Measurements from ENCODE around the gene TUBA4A.

TUBA4A gene

DNA sequence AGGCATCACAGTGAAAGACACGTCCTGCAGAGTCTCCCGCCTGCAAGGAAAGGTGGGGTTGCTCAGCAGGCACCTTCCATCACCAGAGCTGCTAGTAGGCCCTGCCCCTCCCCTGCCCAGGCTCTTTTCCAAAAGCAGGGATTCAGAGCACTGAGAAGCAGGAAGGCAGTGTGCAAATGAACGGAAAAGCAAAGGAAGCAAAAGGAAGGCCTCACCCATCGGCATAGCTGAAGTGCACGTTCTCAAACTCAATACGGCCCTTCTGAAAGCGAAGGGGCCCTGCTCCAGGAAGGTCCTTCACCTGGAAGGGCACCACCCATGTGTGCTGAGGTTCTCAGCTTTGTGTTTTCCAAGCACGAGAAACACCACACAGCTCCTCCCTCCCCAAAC, 40.7 kb downstream of the TUBA4A start (continued):
- TF ChIP-seq, protein P1, sequence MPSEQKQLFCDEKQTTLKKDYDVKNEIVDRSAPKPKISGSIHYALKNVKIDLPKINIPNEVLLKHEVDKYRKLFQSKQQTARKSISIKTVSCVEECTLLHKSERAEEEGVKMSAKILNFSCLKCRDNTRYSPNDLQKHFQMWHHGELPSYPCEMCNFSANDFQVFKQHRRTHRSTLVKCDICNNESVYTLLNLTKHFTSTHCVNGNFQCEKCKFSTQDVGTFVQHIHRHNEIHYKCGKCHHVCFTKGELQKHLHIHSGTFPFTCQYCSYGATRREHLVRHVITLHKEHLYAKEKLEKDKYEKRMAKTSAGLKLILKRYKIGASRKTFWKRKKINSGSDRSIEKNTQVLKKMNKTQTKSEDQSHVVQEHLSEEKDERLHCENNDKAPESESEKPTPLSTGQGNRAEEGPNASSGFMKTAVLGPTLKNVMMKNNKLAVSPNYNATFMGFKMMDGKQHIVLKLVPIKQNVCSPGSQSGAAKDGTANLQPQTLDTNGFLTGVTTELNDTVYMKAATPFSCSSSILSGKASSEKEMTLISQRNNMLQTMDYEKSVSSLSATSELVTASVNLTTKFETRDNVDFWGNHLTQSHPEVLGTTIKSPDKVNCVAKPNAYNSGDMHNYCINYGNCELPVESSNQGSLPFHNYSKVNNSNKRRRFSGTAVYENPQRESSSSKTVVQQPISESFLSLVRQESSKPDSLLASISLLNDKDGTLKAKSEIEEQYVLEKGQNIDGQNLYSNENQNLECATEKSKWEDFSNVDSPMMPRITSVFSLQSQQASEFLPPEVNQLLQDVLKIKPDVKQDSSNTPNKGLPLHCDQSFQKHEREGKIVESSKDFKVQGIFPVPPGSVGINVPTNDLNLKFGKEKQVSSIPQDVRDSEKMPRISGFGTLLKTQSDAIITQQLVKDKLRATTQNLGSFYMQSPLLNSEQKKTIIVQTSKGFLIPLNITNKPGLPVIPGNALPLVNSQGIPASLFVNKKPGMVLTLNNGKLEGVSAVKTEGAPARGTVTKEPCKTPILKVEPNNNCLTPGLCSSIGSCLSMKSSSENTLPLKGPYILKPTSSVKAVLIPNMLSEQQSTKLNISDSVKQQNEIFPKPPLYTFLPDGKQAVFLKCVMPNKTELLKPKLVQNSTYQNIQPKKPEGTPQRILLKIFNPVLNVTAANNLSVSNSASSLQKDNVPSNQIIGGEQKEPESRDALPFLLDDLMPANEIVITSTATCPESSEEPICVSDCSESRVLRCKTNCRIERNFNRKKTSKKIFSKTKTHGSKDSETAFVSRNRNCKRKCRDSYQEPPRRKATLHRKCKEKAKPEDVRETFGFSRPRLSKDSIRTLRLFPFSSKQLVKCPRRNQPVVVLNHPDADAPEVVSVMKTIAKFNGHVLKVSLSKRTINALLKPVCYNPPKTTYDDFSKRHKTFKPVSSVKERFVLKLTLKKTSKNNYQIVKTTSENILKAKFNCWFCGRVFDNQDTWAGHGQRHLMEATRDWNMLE (tag by site-specific recombination; conservative IDR thresholded peaks at IDR 0.05; ENCODE audit: low read depth), result no peak
- TF ChIP-seq, protein P2, sequence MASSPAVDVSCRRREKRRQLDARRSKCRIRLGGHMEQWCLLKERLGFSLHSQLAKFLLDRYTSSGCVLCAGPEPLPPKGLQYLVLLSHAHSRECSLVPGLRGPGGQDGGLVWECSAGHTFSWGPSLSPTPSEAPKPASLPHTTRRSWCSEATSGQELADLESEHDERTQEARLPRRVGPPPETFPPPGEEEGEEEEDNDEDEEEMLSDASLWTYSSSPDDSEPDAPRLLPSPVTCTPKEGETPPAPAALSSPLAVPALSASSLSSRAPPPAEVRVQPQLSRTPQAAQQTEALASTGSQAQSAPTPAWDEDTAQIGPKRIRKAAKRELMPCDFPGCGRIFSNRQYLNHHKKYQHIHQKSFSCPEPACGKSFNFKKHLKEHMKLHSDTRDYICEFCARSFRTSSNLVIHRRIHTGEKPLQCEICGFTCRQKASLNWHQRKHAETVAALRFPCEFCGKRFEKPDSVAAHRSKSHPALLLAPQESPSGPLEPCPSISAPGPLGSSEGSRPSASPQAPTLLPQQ (tag by site-specific recombination; IDR thresholded peaks at IDR 0.05), result no peak
- TF ChIP-seq ZNF302 (tag by site-specific recombination; IDR thresholded peaks at IDR 0.05; ENCODE audit: low read depth), result no peak
- no peak for TF ChIP-seq ZNF521 (tag by site-specific recombination; IDR thresholded peaks at IDR 0.05)
- TF ChIP-seq ZBTB1 (tag by site-specific recombination; IDR thresholded peaks at IDR 0.05), result no peak
- TF ChIP-seq ZNF335 (tag by site-specific recombination; conservative IDR thresholded peaks at IDR 0.05), result no peak

DNA sequence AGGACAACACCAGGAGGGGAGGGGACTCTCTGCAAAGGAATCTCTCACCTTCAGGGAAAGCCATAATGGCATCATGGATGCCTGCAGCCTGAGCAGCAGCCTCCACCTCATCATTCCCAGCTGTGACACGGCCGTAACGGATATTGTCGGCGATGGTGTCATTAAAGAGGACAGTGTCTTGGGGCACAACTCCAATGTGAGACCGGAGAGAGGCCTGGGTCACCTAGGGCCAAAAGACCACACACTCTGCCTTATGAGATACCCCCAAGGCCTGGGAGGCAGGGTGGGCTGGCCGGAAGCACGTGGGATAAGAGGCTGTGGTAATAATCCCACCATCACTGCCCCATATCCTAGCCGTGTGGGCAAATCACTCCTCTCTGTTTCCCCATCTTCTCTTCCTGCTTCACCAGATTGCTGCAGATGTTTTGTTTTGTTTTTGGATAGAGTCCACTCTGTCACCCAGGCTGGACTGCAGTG, 42.8 kb downstream of the TUBA4A start:
- CTCF ChIA-PET, result interaction anchor here (0.6 to 1.8 kb wide), 10 partner anchors 12 to 349 kb away, joined by 3 to 12 read pairs (median 4); partner anchors contain the start of gene SLC23A3
- no peak overlapping the region for H3K4me3 ChIP-seq (ENCODE audit: low read depth, low read length)
- no peak overlapping the region for H3K27ac ChIP-seq (ENCODE audit: extremely low read depth, low read depth, low read length)
- POLR2A ChIA-PET, result interaction anchor here (0.7 to 1.0 kb wide), 2 partner anchors 34 to 49 kb away, joined by 4 to 5 read pairs; partner anchors contain the start of gene CNPPD1
- peaks cover 8% of the 10 kb centered on the region for H3K4me1 ChIP-seq (ENCODE audit: control insufficient read depth, insufficient read depth, low read length)
- H3K9me3 ChIP-seq (ENCODE audit: control insufficient read depth, insufficient read depth, low read depth, low read length), result no peaks in the 10 kb centered on the region
- peaks cover 15 to 82% of the 10 kb centered on the region in 2 experiments; a peak in 2 of 3 replicates for H3K36me3 ChIP-seq (ENCODE audit: control insufficient read depth in 2 of 2, insufficient read depth in 1 of 2, low read length in 2 of 2)
- TF ChIP-seq ZNF169 (tag by site-specific recombination; IDR thresholded peaks at IDR 0.05) (no peak), ZNF596 (tag by site-specific recombination; IDR thresholded peaks at IDR 0.05) (no peak), REST (tag by site-specific recombination; IDR thresholded peaks at IDR 0.05) (no peak), ZBTB7A (tag by site-specific recombination; IDR thresholded peaks at IDR 0.05; ENCODE audit: low read depth) (no peak), KLF17 (tag by site-specific recombination; IDR thresholded peaks at IDR 0.05) (no peak), ZNF830 (tag by site-specific recombination; IDR thresholded peaks at IDR 0.05; ENCODE audit: low read depth) (no peak), ZNF223 (tag by site-specific recombination; IDR thresholded peaks at IDR 0.05) (no peak), BCL11B (tag by site-specific recombination; IDR thresholded peaks at IDR 0.05; ENCODE audit: low read depth) (no peak), YY1 (tag by site-specific recombination; IDR thresholded peaks at IDR 0.05) (no peak), CTCF (tag by site-specific recombination; IDR thresholded peaks at IDR 0.05) (no peak), ZNF354C (tag by site-specific recombination; IDR thresholded peaks at IDR 0.05; ENCODE audit: borderline replicate concordance, low read depth) (no peak)
- TF ChIP-seq, protein P3, sequence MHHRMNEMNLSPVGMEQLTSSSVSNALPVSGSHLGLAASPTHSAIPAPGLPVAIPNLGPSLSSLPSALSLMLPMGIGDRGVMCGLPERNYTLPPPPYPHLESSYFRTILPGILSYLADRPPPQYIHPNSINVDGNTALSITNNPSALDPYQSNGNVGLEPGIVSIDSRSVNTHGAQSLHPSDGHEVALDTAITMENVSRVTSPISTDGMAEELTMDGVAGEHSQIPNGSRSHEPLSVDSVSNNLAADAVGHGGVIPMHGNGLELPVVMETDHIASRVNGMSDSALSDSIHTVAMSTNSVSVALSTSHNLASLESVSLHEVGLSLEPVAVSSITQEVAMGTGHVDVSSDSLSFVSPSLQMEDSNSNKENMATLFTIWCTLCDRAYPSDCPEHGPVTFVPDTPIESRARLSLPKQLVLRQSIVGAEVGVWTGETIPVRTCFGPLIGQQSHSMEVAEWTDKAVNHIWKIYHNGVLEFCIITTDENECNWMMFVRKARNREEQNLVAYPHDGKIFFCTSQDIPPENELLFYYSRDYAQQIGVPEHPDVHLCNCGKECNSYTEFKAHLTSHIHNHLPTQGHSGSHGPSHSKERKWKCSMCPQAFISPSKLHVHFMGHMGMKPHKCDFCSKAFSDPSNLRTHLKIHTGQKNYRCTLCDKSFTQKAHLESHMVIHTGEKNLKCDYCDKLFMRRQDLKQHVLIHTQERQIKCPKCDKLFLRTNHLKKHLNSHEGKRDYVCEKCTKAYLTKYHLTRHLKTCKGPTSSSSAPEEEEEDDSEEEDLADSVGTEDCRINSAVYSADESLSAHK (tag by site-specific recombination; IDR thresholded peaks at IDR 0.05), result no peak
- TF ChIP-seq, protein P4, sequence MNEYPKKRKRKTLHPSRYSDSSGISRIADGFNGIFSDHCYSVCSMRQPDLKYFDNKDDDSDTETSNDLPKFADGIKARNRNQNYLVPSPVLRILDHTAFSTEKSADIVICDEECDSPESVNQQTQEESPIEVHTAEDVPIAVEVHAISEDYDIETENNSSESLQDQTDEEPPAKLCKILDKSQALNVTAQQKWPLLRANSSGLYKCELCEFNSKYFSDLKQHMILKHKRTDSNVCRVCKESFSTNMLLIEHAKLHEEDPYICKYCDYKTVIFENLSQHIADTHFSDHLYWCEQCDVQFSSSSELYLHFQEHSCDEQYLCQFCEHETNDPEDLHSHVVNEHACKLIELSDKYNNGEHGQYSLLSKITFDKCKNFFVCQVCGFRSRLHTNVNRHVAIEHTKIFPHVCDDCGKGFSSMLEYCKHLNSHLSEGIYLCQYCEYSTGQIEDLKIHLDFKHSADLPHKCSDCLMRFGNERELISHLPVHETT (tag by site-specific recombination; IDR thresholded peaks at IDR 0.05), result no peak
